Measurements from ENCODE around the gene SH2B2.
"Not testable (repeated sequence)": the region's sequence is repeated elsewhere in the genome, so short reads cannot be mapped to it uniquely, and the experiment has no call there.

DNA sequence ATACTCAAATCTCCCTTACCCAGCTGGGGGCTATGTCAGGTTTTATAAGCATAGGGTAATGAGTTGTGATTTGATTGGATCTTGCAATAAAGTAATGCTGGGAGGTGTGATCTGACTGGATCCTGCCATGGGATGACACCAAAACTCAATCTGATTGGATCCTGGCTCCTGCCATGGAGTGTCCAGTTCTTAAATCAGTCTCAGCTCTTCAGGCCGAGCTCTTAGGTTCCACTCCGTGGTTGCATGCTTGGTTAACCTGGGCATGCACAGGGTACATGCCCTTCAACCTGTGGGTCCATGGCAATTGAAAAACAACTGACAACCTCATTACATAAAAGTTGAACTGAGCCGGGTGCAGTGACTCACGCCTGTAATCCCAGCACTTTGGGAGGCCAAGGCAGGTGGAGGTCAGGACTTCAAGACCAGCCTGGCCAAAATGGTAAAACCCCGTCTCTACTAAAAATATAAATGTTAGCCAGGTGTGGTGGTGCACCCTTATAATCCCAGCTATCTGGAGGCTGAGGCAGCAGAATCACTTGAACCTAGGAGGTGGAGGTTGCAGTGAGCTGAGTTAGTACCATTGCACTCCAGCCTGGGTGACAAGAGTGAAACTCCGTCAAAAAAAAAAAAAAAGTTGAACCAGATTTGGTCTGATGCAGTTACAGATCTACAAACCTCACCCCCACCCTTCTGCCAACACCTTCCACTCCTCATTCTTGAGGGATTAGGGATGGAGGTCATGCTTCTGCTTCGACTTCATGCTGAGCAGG lies 54.1 kb downstream of the SH2B2 start:
- TF ChIP-seq, protein P1, sequence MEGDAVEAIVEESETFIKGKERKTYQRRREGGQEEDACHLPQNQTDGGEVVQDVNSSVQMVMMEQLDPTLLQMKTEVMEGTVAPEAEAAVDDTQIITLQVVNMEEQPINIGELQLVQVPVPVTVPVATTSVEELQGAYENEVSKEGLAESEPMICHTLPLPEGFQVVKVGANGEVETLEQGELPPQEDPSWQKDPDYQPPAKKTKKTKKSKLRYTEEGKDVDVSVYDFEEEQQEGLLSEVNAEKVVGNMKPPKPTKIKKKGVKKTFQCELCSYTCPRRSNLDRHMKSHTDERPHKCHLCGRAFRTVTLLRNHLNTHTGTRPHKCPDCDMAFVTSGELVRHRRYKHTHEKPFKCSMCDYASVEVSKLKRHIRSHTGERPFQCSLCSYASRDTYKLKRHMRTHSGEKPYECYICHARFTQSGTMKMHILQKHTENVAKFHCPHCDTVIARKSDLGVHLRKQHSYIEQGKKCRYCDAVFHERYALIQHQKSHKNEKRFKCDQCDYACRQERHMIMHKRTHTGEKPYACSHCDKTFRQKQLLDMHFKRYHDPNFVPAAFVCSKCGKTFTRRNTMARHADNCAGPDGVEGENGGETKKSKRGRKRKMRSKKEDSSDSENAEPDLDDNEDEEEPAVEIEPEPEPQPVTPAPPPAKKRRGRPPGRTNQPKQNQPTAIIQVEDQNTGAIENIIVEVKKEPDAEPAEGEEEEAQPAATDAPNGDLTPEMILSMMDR (IDR thresholded peaks at IDR 0.05; ENCODE audit: low read depth, low read length, missing input control), result not testable (repeated sequence)
- not testable (repeated sequence) for TF ChIP-seq RXRA (IDR thresholded peaks at IDR 0.05); TAF1 (conservative IDR thresholded peaks at IDR 0.05); YY1 (IDR thresholded peaks at IDR 0.05); NR2F2 (IDR thresholded peaks at IDR 0.05); FOXA1 (IDR thresholded peaks at IDR 0.05); RAD21 (IDR thresholded peaks at IDR 0.05); SP1 (IDR thresholded peaks at IDR 0.05); JUND (IDR thresholded peaks at IDR 0.05)
- TF ChIP-seq, protein P2, sequence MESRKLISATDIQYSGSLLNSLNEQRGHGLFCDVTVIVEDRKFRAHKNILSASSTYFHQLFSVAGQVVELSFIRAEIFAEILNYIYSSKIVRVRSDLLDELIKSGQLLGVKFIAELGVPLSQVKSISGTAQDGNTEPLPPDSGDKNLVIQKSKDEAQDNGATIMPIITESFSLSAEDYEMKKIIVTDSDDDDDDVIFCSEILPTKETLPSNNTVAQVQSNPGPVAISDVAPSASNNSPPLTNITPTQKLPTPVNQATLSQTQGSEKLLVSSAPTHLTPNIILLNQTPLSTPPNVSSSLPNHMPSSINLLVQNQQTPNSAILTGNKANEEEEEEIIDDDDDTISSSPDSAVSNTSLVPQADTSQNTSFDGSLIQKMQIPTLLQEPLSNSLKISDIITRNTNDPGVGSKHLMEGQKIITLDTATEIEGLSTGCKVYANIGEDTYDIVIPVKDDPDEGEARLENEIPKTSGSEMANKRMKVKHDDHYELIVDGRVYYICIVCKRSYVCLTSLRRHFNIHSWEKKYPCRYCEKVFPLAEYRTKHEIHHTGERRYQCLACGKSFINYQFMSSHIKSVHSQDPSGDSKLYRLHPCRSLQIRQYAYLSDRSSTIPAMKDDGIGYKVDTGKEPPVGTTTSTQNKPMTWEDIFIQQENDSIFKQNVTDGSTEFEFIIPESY (IDR thresholded peaks at IDR 0.05), result not testable (repeated sequence)
- TF ChIP-seq, protein P3, sequence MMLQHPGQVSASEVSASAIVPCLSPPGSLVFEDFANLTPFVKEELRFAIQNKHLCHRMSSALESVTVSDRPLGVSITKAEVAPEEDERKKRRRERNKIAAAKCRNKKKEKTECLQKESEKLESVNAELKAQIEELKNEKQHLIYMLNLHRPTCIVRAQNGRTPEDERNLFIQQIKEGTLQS (IDR thresholded peaks at IDR 0.05), result not testable (repeated sequence)
- TF ChIP-seq, protein P4, sequence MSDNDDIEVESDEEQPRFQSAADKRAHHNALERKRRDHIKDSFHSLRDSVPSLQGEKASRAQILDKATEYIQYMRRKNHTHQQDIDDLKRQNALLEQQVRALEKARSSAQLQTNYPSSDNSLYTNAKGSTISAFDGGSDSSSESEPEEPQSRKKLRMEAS (IDR thresholded peaks at IDR 0.05), result not testable (repeated sequence)
